Measurements from ENCODE around the gene C1QA.

- TF ChIP-seq CTCF (IDR thresholded peaks at IDR 0.05) (no peak), POLR2A (IDR thresholded peaks at IDR 0.05) (no peak), POLR2AphosphoS5 (IDR thresholded peaks at IDR 0.05) (no peak), EP300 (IDR thresholded peaks at IDR 0.05) (no peak)
Observed at GRCh38 chr1:22618056-22618455, 18.4 kb upstream of the C1QA start.
